ENCODE data around the gene RXFP2. TPM values are rescaled to one million over a fixed set of nuclear protein-coding genes. Genes with fewer than 3 reads are reported as not detected.

RXFP2 gene
- total and polyA plus RNA-seq, 10 of the 15 experiments (the other 5 are each of a cell fraction or from before 2014, with no cell fraction given): 0.01 to 0.05 TPM; not detected in 8

- peak; percentile 21; the same call in 1 of the 2 replicates for TF ChIP-seq ATF7 (IDR thresholded peaks at IDR 0.05; ENCODE audit: low read depth)
- 0 out of 2 replicates have a peak, but pooled peaks have one; percentile 21 for TF ChIP-seq NBN (IDR thresholded peaks at IDR 0.05)
- TF ChIP-seq RUNX3 (IDR thresholded peaks at IDR 0.05; ENCODE audit: low read length): no peak
- no peak for TF ChIP-seq IRF3 (IDR thresholded peaks at IDR 0.05)
- 0 out of 2 replicates have a peak, but pooled peaks have one; percentile 34 for TF ChIP-seq MLLT1 (IDR thresholded peaks at IDR 0.05)
- no peak for TF ChIP-seq BCLAF1 (IDR thresholded peaks at IDR 0.05)
- no peak for TF ChIP-seq SMARCA5 (IDR thresholded peaks at IDR 0.05)
- no peak for TF ChIP-seq ZNF592 (IDR thresholded peaks at IDR 0.05)
- TF ChIP-seq TCF7 (IDR thresholded peaks at IDR 0.05; ENCODE audit: borderline replicate concordance): no peak
- 0 out of 2 replicates have a peak, but pooled peaks have one; percentile 45 for TF ChIP-seq DPF2 (IDR thresholded peaks at IDR 0.05)
- TF ChIP-seq NFXL1 (IDR thresholded peaks at IDR 0.05; ENCODE audit: borderline replicate concordance): no peak
- no peak for TF ChIP-seq MTA3 (IDR thresholded peaks at IDR 0.05; ENCODE audit: borderline replicate concordance, low read length)
- no peak for TF ChIP-seq ATF3 (IDR thresholded peaks at IDR 0.05; ENCODE audit: borderline replicate concordance, extremely low read depth, low read depth, low read length)
- no peak for TF ChIP-seq SREBF1 (IDR thresholded peaks at IDR 0.05; ENCODE audit: low read length)
- no peak for TF ChIP-seq USF1 (IDR thresholded peaks at IDR 0.05; ENCODE audit: borderline replicate concordance, extremely low read length, insufficient read depth, low read depth, low read length)
- peak; percentile 54 for TF ChIP-seq MEF2B (IDR thresholded peaks at IDR 0.05; ENCODE audit: partially characterized antibody, poor library complexity, severe bottlenecking)
- no peak for TF ChIP-seq STAT3 (IDR thresholded peaks at IDR 0.05; ENCODE audit: low read depth, low read length)
Measured at GRCh38 chr13:31807090-31807541, 67.8 kb downstream of the RXFP2 start (continued).
